ENCODE results near the gene BCKDK.
"Not testable (repeated sequence)": the region's sequence is repeated elsewhere in the genome, so short reads cannot be mapped to it uniquely, and the experiment has no call there.

The BCKDK gene

DNA sequence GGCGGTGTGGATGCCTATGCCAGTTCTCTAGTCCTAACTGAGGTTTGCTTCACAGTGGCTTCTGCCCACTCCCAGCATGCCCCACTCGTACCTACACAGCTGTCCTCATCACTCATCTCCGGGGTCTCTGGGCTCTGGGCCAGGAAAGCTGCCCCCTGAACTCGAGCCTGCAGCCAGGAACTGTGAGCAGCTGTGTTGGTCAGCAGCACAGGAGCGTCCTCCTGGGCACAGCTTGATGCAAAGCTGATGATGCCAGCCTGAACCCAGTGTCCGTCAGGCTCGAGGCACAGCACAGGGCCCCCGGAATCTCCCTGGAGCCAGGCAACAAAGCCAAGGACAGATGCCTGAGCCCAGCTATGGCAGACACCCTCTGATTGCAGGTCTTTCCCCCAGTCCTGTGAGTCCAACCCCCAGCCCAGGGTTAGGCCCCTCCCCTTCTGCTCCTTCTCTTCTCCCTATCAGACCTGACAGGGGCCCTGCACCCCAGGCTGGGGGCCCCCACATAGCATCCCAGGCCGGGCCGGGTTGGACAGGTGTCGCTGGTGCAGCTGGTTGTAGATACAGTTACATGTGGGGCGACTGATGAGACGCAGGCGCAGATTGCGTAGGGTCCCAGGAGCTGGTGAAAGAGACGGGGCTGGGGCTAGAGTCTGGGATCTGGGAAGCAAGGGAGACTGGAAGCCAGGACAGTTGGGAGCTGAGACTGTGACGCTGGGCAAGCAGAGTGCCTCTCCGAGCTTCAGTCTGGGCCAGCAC, 22.1 kb upstream of the BCKDK start:
- H3K27me3 Mint-ChIP-seq, result no peaks in the 10 kb centered on the region
- no peak overlapping the region for H3K4me3 Mint-ChIP-seq
- peak overlapping the region in 1 of 2 donors; percentile 96 for H3K27ac Mint-ChIP-seq
- ATAC-seq (no peak), DNase-seq (no peak)
- peaks cover 33% of the 10 kb centered on the region for H3K4me1 Mint-ChIP-seq
- H3K9me3 Mint-ChIP-seq, result no peaks in the 10 kb centered on the region

DNA sequence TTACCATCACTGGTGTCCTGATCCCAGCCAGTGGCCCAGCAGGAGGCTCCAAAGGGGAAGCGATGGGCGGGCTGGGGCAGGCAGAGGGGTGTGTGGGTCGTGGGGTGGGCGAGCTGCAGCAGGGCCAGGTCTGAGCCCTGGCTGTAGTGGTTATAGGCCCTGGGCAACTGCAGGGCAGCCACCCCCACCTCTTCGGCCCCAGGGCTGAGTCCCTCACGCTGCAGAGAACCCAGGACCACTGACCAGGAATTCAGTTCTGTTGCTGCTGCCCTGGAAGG, 21.6 kb upstream of the BCKDK start:
- H3K4me3 Mint-ChIP-seq, result no peak overlapping the region
- no peaks in the 10 kb centered on the region for H3K27me3 Mint-ChIP-seq
- ATAC-seq, result no peak
- H3K4me1 Mint-ChIP-seq, result peaks cover 27% of the 10 kb centered on the region
- H3K9me3 Mint-ChIP-seq, result no peaks in the 10 kb centered on the region
- no peak for DNase-seq
- no peak overlapping the region for H3K27ac Mint-ChIP-seq

DNA sequence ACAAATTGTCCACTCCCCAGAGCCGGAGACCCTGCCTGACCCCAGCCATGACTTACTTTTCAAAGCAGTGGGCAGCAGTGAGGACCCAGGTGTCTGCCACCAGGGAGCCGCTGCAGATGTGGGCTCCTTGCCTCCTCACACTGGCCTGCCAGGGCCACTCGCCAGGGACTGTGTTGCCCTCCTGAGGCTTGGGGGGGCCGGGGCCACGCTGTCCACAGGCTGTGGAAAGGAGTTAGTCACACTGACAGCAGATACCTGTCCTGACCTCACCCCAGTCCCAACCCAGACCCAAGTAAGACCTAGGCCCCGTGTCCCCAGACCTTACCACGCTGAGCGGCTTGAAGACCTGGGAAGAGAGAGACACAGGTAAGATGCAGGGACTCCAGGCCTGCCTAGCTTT, 20.7 kb upstream of the BCKDK start:
- H3K27me3 Mint-ChIP-seq, result no peaks in the 10 kb centered on the region
- no peak overlapping the region for H3K27ac Mint-ChIP-seq
- ATAC-seq, result no peak
- no peaks in the 10 kb centered on the region for H3K9me3 Mint-ChIP-seq
- H3K4me3 Mint-ChIP-seq, result no peak overlapping the region
- DNase-seq, result no peak
- H3K4me1 Mint-ChIP-seq, result peaks cover 19% of the 10 kb centered on the region

DNA sequence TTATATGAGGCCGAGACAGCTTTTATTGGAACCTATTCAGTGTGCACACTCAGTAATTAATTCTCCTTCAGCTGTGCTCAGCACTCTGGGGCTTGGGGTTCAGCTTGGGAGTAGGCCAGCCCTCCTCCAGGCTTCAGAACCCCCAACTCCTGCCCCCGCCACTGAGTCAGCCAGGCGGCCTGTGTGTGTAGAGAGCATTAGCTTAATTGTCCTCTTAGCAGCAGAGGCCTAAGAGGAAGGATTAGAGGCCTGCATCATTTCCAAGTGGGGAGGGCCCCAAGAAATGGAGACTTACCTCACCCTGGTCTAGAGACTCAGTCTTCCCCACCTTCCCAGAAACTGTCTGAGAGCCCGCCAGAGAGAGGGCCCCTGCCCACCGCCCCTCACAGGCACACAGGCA, 20.2 kb upstream of the BCKDK start:
- H3K9me3 Mint-ChIP-seq, result no peaks in the 10 kb centered on the region
- no peak overlapping the region for H3K27ac Mint-ChIP-seq
- H3K4me1 Mint-ChIP-seq, result peaks cover 24% of the 10 kb centered on the region
- H3K27me3 Mint-ChIP-seq, result no peaks in the 10 kb centered on the region
- no peak for ATAC-seq
- H3K4me3 Mint-ChIP-seq, result no peak overlapping the region
- DNase-seq, result no peak

DNA sequence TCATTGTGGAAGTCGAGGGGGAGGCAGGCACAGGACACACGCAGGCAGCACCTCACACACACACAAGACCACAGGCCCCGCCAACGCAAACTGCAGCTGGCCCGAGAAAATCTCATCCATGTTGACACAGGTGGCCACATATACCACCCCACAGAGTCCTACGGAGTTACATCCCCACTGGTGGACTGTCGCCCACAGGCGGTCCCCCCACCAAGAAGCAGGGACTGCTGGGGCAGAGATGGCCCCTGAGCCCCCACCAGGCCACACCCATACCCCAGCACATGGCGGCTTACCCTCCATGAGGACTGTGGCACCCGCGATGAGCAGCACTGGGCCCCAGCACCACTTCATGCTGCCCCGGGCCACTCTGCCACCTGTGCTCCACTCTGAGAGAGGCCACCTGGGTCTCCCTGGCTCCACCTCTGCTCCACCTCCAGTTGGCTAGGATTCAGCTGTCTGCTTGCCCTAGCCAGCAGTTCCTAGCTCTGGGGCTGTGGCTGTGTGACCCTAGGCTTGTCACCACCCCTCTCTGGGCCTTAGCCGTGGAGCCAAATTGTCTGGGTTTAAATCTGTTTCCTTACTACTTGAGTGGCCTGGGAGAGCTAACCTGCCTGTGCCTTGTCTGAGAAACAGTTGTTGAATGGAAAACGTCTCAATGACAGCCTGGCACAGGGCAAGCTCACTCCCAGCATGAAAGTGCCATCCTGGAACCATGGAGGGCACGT, 19.6 kb upstream of the BCKDK start, which contains the start of gene PRSS53:
TSS of gene PRSS53 (minus strand) at position 485 of the 725 bp plus-strand sequence. CDS start at position 351, 134 bp downstream.
- Mint-ChIP-seq H3K27me3 (no peaks in the 10 kb centered on the region), H3K4me1 (peaks cover 30% of the 10 kb centered on the region), H3K4me3 (no peak within 1 kb of the TSS), H3K9me3 (no peaks in the 10 kb centered on the region), H3K27ac (peak within 1 kb of the TSS in 1 of 2 donors; percentile 50)
- DNase-seq, result no peak
- no peak for ATAC-seq

DNA sequence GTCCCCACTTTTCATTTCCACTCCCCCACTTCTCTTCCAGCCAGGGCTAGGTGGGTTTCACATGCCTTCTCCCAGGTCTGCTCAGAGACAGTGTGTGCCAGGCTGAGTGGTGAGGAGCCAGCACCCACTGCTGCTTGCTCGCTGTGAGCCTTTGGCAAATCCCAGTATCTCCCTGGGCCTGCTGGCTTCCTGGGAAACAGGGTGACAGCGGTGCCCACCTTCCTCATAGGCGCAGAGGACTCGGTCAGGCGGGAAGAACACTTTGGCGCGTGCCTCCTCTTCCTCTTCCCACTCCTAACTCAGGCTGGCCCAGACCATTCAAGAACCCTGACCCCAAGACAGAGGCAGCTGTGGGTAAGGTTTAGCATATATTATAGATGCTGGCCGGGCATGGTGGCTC, 19.0 kb upstream of the BCKDK start:
- ATAC-seq, result no peak
- H3K27ac Mint-ChIP-seq, result peak overlapping the region in 1 of 2 donors; percentile 50
- no peak overlapping the region for H3K4me3 Mint-ChIP-seq

DNA sequence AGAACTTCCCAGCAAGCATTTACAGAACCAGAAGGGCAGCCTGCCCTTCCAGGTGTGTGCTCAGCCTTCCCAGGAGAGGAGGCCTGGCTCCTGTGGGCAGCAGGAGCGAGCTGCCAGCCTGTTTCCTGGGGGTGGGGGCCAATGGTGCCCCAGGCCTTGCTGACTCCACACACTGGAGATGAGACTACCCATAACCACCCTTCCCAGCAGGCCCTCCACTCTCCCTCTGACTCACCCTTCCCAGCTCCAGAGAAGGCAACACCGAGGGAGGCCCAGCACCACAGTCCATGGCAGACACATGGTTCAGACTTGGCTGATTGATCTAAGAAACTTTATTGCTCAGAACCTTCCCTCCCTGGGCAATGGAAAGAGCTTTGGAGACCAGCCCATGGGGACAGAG, 17.6 kb upstream of the BCKDK start:
- Mint-ChIP-seq H3K9me3 (peaks cover 0 to 2% of the 10 kb centered on the region in 2 donors), H3K27me3 (no peaks in the 10 kb centered on the region), H3K4me1 (peaks cover 46% of the 10 kb centered on the region), H3K27ac (no peak overlapping the region), H3K4me3 (no peak overlapping the region)
- ATAC-seq (no peak), DNase-seq (no peak)

More for the DNA sequence above, 19.0 kb upstream of the BCKDK start:
- no peak for DNase-seq
- H3K27me3 Mint-ChIP-seq, result no peaks in the 10 kb centered on the region
- H3K4me1 Mint-ChIP-seq, result peaks cover 36% of the 10 kb centered on the region
- no peaks in the 10 kb centered on the region for H3K9me3 Mint-ChIP-seq

DNA sequence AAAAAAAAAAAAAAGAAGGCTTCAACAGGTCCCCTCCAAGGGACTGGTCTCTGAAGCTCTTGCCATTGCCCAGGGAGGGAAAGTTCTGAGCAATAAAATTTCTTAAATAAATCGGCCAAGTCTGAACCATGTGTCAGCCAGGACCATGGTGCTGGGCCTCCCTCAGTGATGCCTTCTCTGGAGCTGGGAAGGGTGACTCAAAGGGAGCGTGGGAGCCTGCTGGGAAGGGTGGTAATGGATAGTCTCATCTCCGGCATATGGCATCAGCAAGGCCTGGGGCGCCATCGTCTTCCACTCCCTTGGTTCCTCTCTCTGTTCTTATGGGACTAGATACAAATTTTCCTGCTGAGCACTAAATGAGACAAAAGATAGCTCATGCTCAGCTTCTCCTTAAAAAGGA, 15.9 kb upstream of the BCKDK start:
- peaks cover 52% of the 10 kb centered on the region for H3K4me1 Mint-ChIP-seq
- ATAC-seq (no peak), DNase-seq (no peak)
- no peaks in the 10 kb centered on the region for H3K27me3 Mint-ChIP-seq
- H3K4me3 Mint-ChIP-seq, result no peak overlapping the region
- no peak overlapping the region for H3K27ac Mint-ChIP-seq
- H3K9me3 Mint-ChIP-seq, result peaks cover 0 to 5% of the 10 kb centered on the region in 2 donors

DNA sequence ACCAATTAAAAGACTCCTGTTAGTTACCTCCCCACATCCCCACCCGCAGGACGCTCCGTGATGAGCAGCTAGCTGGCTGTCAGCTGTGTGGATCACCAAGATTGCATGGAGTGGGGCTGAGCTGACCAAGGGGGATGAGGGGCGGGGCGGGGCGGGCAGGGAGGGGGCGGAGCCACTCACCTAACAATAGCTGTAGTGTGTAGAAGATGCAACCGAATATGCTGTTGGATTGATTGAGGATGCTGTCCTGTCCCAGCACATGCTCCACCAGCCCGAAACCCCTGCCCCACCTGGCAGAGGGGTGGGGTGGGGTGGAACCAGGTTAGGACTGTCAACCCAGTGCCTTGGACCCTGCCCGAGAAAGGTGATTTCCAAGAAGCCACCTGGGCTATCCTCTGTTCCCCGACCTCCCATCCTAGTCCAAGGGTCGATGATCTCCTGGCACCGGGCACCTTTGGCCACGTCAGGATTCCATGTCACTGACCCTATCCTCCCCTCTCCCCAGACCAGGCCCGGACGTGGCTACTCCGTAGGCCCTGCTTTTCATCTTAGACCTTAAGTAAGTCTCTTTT, 15.0 kb upstream of the BCKDK start:
- ATAC-seq (no peak), DNase-seq (no peak)
- peaks cover 50% of the 10 kb centered on the region for H3K4me1 Mint-ChIP-seq
- H3K27ac Mint-ChIP-seq, result no peak overlapping the region
- H3K9me3 Mint-ChIP-seq, result peaks cover 0 to 5% of the 10 kb centered on the region in 2 donors
- peak overlapping the region; percentile 40 to 67 for H3K4me3 Mint-ChIP-seq
- no peaks in the 10 kb centered on the region for H3K27me3 Mint-ChIP-seq

DNA sequence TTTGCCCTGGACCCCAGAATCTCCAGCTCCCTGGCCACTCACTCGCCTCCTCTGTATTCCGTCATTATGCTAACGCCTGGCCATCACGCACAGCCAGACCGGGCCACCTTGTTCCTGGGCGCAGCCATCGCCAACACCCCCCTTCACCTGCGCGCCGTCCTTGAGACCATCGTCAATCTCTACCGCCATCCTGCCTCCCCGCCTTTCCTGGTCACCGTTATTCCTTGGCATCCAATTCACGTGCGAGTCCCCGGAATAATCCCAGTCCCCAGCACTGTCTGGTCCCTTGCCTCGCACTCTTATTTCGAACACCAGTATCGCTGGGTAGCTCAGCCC, 14.1 kb upstream of the BCKDK start:
- no peaks in the 10 kb centered on the region for H3K27me3 Mint-ChIP-seq
- ATAC-seq, result no peak
- no peak for DNase-seq
- H3K4me3 Mint-ChIP-seq, result peak overlapping the region; percentile 95 to 98
- H3K9me3 Mint-ChIP-seq, result peaks cover 0 to 5% of the 10 kb centered on the region in 2 donors
- H3K4me1 Mint-ChIP-seq, result peaks cover 42% of the 10 kb centered on the region
- peak overlapping the region; percentile 97 to 98 for H3K27ac Mint-ChIP-seq

DNA sequence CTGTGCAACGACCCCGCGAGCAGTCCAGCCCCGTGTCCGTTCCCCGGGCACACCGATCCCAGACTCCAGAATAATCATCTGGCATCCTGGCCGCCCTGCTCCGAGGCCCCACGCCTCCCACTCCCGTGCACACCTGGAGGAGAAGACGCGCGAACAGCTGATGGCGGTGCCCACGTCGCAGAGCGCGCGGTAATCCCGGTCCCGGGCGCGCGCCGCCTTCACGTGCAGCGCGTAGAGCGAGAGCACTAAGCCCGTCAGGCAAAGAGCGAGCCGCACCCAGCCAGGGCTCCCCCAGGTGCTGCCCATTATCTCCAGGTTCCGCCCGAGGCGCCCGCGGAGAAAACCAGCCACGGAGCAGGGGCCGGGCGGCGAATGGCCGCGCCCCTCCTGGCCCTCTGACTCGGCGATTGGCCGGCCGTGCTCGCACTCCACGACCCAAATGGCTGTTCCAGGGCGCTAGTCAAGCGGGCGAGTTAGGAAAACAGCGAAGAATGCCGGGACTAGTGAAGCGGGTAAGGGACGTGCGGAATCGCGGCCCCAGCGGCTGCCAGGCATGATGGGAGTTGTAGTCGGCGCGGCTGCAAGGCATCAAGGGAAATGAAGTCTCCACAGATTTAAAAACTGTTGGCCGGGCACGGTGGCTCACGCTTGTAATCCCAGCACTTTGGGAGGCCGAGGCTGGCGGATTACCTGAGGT, 13.6 kb upstream of the BCKDK start, which contains the start of gene VKORC1:
TSS of gene VKORC1 (minus strand) at position 374 of the 697 bp plus-strand sequence. CDS start at position 306, 68 bp downstream.
- peak; percentile 95 for ATAC-seq
- H3K4me3 Mint-ChIP-seq, result peak within 1 kb of the TSS; percentile 95 to 98
- H3K27ac Mint-ChIP-seq, result peak within 1 kb of the TSS; percentile 97 to 98

DNA sequence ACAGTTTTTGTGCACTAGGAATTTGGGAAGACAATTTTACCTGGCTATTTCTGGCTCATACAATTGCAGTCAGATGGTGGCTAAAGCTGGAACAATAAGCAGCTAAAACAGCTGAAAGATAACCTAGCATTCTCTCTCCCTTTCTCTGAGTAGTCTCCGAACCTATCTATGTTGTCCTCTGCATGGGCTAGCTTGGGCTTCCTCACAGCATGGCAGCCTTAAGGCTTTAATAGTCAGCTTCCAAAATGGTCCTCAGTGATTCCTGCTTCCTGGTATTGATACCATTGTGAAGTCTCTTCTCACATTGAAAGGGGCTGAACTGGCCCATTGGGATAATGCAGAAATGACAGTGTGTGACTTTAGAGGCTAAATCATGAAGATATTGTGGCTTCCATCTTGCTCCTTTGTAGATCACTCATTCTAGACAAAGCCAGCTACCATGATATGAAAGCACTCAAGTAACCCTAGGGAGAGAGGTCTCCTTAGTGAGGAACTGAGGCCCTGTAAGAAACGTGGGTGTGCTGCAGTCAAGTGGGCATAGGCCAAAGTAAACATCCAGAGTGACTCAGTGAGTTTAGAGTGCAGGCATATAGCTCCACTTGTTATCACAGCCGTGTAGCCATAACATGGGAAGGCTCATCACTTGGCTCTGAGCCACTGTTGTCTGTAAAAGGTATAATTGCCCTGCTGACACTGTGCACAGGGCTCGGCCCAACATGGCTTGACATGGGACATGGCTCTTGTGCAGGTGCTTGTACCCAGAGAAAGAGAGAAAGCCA, 8.1 kb upstream of the BCKDK start:
- peaks cover 11% of the 10 kb centered on the region for H3K4me1 Mint-ChIP-seq
- H3K4me3 Mint-ChIP-seq, result no peak overlapping the region
- ATAC-seq, result no peak
- DNase-seq, result no peak
- H3K27me3 Mint-ChIP-seq, result no peaks in the 10 kb centered on the region
- peaks cover 0 to 5% of the 10 kb centered on the region in 2 donors for H3K9me3 Mint-ChIP-seq
- no peak overlapping the region for H3K27ac Mint-ChIP-seq

More for the DNA sequence above, 13.6 kb upstream of the BCKDK start, which contains the start of gene VKORC1:
- peaks cover 0 to 5% of the 10 kb centered on the region in 2 donors for H3K9me3 Mint-ChIP-seq
- H3K27me3 Mint-ChIP-seq, result no peaks in the 10 kb centered on the region
- peak; percentile 88 to 91 for DNase-seq
- peaks cover 41% of the 10 kb centered on the region for H3K4me1 Mint-ChIP-seq

DNA sequence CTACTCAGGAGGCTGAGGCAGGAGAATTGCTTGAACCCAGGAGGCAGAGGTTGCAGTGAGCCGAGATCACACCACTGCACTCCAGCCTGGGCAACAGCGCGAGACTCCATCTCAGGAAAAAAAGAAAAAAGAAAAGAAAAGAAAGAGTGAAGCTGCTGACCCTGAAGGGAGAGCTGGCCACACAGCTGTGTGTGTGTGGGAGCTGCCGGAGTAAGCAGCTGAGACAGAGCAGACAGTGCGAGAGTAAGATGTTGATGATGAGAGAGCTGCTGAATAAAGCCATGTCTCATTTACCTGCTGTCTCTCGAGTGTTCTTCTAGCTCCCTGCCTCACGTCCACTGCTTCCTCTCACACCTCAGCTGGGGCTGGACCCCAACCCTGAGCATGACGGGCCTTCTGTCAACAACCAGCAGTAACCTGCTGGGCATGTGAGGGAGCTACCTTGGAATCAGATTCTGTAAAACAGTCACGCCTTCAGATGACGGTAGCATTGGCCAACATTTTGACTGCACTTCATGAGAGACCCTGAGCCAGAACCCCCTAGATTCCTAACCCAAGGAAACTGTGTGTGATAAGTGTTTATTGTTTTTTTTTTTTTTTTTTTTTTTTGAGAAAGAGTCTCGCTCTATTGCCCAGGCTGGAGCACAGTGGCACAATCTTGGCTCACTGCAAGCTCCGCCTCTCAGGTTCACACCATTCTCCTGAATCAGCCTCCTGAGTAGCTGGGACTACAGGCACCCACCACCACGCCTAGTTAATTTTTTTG, 7.1 kb upstream of the BCKDK start:
- H3K9me3 Mint-ChIP-seq, DNase-seq, ATAC-seq, H3K27me3 Mint-ChIP-seq, H3K4me1 Mint-ChIP-seq, H3K4me3 Mint-ChIP-seq: not testable (repeated sequence)
- H3K27ac Mint-ChIP-seq, result peak overlapping the region in 1 of 2 donors; percentile 1

DNA sequence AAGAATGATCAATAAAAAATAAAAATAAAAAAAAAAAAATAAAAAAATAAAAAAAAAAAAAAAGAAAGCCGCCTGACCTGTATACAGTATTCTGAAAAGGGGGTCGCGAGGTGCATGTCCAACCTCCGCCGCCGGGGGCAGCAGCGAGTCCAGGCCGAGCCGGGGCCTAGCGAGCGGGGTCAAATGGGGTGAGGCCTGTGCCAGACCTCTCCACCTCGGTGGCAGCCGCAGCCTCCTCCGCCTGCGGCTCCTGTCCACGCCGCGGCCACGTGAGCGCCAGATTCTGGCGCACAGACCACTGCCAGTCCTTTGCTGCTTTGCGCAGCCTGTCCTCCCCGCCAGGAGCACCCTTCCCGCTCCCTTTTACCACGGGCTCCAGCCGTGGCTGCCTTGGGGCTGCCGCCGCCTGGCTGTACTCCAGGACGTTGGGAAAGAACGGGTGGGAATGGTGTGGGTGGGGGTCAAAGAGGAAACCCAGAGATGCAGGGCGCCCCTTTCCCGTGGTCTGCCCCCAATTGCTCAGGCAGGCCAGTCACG, 2.4 kb upstream of the BCKDK start:
- DNase-seq (peak; percentile 90 to 92), ATAC-seq (peak; percentile 71)
- Mint-ChIP-seq H3K9me3 (no peaks in the 10 kb centered on the region), H3K4me3 (peak overlapping the region; percentile 64 to 66), H3K4me1 (peaks cover 35% of the 10 kb centered on the region), H3K27ac (peak overlapping the region; percentile 16 to 82), H3K27me3 (no peaks in the 10 kb centered on the region)

Measured in stimulated activated naive CD8-positive, alpha-beta T cell treated with anti-CD3 and anti-CD28 coated beads, Interleukin-15, amount 100 ng/mL, for 72 hours (primary cell).